Natural killer cell (primary cell): ENCODE measurements around the gene FFAR1. TPM values are rescaled to one million over a fixed set of nuclear protein-coding genes. Genes with fewer than 3 reads are reported as not detected.

Experiments
- ATAC-seq, 3 donors: fragments of 150-1000 bp in 2 of 3; fragments of 200-7000 bp in 1 of 3; cut with Tn5 transposase; 1 replicate in 1 of 3; 2 replicates in 2 of 3; pipeline ENCODE4 v1.10.0; 2021; ENCODE audit warnings: mild to moderate bottlenecking in 2 of 3, moderate library complexity in 2 of 3
- DNase-seq, 2 donors: peaks; one replicate each; pipeline versions ENCODE4 v3.0.0 to v3.0.0-alpha.2; 2013 to 2021; ENCODE audit warnings: mixed read lengths in 1 of 2
- H3K27ac ChIP-seq: one replicate; pipeline ENCODE4 v1.5.1; 2013; ENCODE audit warnings: mild to moderate bottlenecking, low read length
- H3K27me3 ChIP-seq: one replicate; pipeline ENCODE4 v1.6.1; 2013; ENCODE audit warnings: low read length; ENCODE audit not compliant: control insufficient read depth, insufficient read depth
- H3K36me3 ChIP-seq: one replicate; pipeline ENCODE4 v1.6.1; 2013; ENCODE audit warnings: low read length; ENCODE audit not compliant: control insufficient read depth, insufficient read depth
- H3K4me1 ChIP-seq: one replicate; pipeline ENCODE4 v1.6.1; 2013; ENCODE audit warnings: low read length; ENCODE audit not compliant: control insufficient read depth, insufficient read depth
- H3K4me3 ChIP-seq: one replicate; pipeline ENCODE4 v1.5.1; 2013; ENCODE audit warnings: low read length
- H3K9me3 ChIP-seq: one replicate; pipeline ENCODE4 v1.6.1; 2013; ENCODE audit warnings: low read length; ENCODE audit not compliant: control insufficient read depth, insufficient read depth
- H3K27ac Mint-ChIP-seq, 2 donors: one replicate each; pipeline ENCODE4 v1.8.0; 2022; ENCODE audit warnings: mild to moderate bottlenecking in 2 of 2, mixed read lengths in 2 of 2, moderate library complexity in 1 of 2
- H3K27me3 Mint-ChIP-seq, 2 donors: one replicate each; pipeline ENCODE4 v1.8.0; 2022; ENCODE audit warnings: low read depth in 2 of 2, mixed read lengths in 2 of 2
- H3K36me3 Mint-ChIP-seq: one replicate; pipeline ENCODE4 v1.8.0; 2022; ENCODE audit warnings: mixed read lengths
- H3K4me1 Mint-ChIP-seq, 2 donors: one replicate each; pipeline ENCODE4 v1.8.0; 2022; ENCODE audit warnings: mixed read lengths in 2 of 2
- H3K4me3 Mint-ChIP-seq: one replicate; pipeline ENCODE4 v1.8.0; 2022; ENCODE audit warnings: mild to moderate bottlenecking, moderate library complexity, mixed read lengths
- H3K9me3 Mint-ChIP-seq, 2 donors: one replicate each; pipeline ENCODE4 v1.8.0; 2022; ENCODE audit warnings: mixed read lengths in 2 of 2
- WGBS: methylation state at CpG from one replicate; pipeline ENCODE4 v1.1.7; 2013; ENCODE audit warnings: missing lambda C conversion rate; ENCODE audit not compliant: insufficient coverage; 5-methylcytosine and 5-hydroxymethylcytosine counted together
- intact Hi-C: fragments of 100-400 bp; cut with micrococcal nuclease; formaldehyde crosslinking; loops from one replicate; pipeline ENCODE4 v1.14.2; 2022
- total RNA-seq, 4 donors: library from RNA; stranded (reverse); fragments of 120-200 nt in 1 of 4; gene quantifications; one replicate each; pipeline versions ENCODE4 v1.2.3 to v1.2.4, GENCODE V29; 2013 to 2022
- TF ChIP-seq, protein P1 (sequence below): fragments of 200-600 bp; IDR thresholded peaks from one replicate; pipeline ENCODE4 v1.8.0; 2022; ENCODE audit warnings: antibody characterized with exemption

Gene FFAR1
- total RNA-seq, 3 donors from 2014 or later (not counting 1 experiment from before 2014, with no cell fraction given): 0.30 to 0.47 TPM; not detected in 1

DNA sequence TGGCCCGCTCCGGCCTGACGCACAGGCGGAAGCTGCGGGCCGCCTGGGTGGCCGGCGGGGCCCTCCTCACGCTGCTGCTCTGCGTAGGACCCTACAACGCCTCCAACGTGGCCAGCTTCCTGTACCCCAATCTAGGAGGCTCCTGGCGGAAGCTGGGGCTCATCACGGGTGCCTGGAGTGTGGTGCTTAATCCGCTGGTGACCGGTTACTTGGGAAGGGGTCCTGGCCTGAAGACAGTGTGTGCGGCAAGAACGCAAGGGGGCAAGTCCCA is 4.4 kb downstream of the FFAR1 start:
- H3K4me1 Mint-ChIP-seq: peaks cover 12 to 16% of the 10 kb centered on the region in 2 donors
- no peaks in the 10 kb centered on the region for H3K9me3 Mint-ChIP-seq
- H3K27me3 Mint-ChIP-seq: peaks cover 3 to 13% of the 10 kb centered on the region in 2 donors
- Histone ChIP-seq H3K27ac (no peak overlapping the region), H3K4me1 (peaks cover 26% of the 10 kb centered on the region), H3K4me3 (no peak overlapping the region), H3K36me3 (no peaks in the 10 kb centered on the region), H3K27me3 (no peaks in the 10 kb centered on the region), H3K9me3 (no peaks in the 10 kb centered on the region)
- ATAC-seq (no peak), DNase-seq (peak in 1 of 2 donors; percentile 14)
- H3K27ac Mint-ChIP-seq: no peak overlapping the region
- TF ChIP-seq, protein P1, sequence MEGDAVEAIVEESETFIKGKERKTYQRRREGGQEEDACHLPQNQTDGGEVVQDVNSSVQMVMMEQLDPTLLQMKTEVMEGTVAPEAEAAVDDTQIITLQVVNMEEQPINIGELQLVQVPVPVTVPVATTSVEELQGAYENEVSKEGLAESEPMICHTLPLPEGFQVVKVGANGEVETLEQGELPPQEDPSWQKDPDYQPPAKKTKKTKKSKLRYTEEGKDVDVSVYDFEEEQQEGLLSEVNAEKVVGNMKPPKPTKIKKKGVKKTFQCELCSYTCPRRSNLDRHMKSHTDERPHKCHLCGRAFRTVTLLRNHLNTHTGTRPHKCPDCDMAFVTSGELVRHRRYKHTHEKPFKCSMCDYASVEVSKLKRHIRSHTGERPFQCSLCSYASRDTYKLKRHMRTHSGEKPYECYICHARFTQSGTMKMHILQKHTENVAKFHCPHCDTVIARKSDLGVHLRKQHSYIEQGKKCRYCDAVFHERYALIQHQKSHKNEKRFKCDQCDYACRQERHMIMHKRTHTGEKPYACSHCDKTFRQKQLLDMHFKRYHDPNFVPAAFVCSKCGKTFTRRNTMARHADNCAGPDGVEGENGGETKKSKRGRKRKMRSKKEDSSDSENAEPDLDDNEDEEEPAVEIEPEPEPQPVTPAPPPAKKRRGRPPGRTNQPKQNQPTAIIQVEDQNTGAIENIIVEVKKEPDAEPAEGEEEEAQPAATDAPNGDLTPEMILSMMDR: no peak
- 88% methylated on average over 18 of the region's 18 CpGs for WGBS
- no peak overlapping the region for H3K4me3 Mint-ChIP-seq
- intact Hi-C loops: loop anchor here (1.0 to 10.0 kb wide), 3 partner anchors 116 to 243 kb away; no protein-coding TSS in a partner anchor
- H3K36me3 Mint-ChIP-seq: no peaks in the 10 kb centered on the region

DNA sequence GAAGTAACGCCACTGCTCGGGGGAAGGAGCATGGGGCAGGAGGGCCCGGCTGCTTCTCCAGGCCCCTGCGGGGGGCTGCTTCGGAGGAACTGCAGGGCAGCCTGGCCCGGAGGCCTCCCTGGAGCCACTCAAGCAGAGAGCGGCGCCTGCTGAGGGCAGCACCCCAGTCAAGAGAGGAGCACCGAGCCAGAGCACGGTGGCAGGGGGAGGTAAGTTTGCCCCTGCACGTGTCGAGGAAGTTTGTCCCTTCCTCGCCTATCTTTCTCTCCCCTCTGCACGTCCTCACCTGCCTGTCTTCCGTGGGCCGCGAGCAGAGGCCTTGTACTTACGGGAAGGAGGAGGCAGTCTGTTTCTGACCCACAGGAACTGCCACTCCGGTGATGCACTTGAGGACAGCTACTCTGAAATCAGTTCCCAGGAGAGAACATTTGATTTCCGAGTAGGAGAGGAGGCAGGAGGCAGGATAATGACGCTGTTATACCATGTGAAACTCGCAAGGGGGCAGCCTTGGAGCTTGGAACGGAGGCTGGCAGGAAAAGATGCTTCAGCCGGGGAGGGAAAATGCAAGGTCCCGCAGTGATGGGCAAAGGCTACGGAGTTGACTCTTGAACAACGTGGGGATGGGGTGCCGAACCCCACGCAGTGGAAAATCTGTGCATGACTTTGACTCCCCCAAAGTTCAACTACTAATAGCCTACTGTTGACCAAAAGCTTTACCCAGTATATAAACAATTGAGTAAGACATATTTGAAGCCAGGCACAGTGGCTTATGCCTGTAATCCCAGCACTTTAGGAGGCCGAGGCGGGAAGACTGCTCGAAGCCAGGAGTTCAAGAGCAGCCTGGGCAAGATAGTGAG is 5.0 kb downstream of the FFAR1 start:
- no peaks in the 10 kb centered on the region for H3K9me3 Mint-ChIP-seq

DNA sequence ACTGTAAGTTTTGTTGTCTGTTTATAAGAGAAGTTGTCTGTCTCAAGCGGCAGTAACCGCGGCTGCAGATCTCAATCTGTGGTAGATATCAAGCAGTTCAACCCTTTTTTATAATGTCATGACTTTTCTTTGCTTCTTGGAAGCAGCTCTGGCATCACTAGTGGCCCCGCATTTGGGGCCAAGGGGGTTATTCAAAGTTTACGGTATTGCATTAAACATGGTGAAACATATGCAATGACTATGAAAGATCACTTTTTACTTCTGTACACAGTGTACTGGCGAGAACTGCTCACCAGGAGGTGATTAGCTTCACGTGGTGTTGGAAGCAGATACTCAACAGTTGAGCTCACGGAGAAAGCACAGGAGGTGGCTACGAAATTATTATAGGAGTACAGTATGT is 5.9 kb downstream of the FFAR1 start:
- Histone ChIP-seq H3K9me3 (no peaks in the 10 kb centered on the region), H3K4me3 (no peak overlapping the region), H3K27ac (no peak overlapping the region), H3K4me1 (peaks cover 16% of the 10 kb centered on the region), H3K36me3 (no peaks in the 10 kb centered on the region), H3K27me3 (no peaks in the 10 kb centered on the region)
- WGBS: 88% methylated on average over 7 of the region's 9 CpGs
- H3K36me3 Mint-ChIP-seq: no peaks in the 10 kb centered on the region
- intact Hi-C loops: loop anchor here (10.0 kb wide), 1 partner anchor 241 kb away; no protein-coding TSS in a partner anchor
- H3K4me3 Mint-ChIP-seq: no peak overlapping the region
- ATAC-seq: peak in 1 of 3 donors; percentile 66
- peaks cover 8 to 14% of the 10 kb centered on the region in 2 donors for H3K27me3 Mint-ChIP-seq
- H3K27ac Mint-ChIP-seq: no peak overlapping the region
- TF ChIP-seq, protein P1: no peak
- DNase-seq: no peak
- peaks cover 6 to 17% of the 10 kb centered on the region in 2 donors for H3K4me1 Mint-ChIP-seq
- no peaks in the 10 kb centered on the region for H3K9me3 Mint-ChIP-seq

More for the DNA sequence above, 5.0 kb downstream of the FFAR1 start:
- Histone ChIP-seq H3K27me3 (no peaks in the 10 kb centered on the region), H3K36me3 (no peaks in the 10 kb centered on the region), H3K9me3 (no peaks in the 10 kb centered on the region), H3K4me1 (peaks cover 20% of the 10 kb centered on the region), H3K4me3 (no peak overlapping the region), H3K27ac (no peak overlapping the region)
- ATAC-seq: peak; percentile 74 to 84 (median 77)
- intact Hi-C loops: loop anchor here (1.0 to 10.0 kb wide), 3 partner anchors 116 to 242 kb away; no protein-coding TSS in a partner anchor
- WGBS: 41% methylated on average over 30 of the region's 32 CpGs
- TF ChIP-seq, protein P1: peak; percentile 89
- peaks cover 7 to 9% of the 10 kb centered on the region in 2 donors for H3K27me3 Mint-ChIP-seq
- H3K4me1 Mint-ChIP-seq: peaks cover 10% of the 10 kb centered on the region in 2 donors
- H3K4me3 Mint-ChIP-seq: no peak overlapping the region
- no peaks in the 10 kb centered on the region for H3K36me3 Mint-ChIP-seq
- H3K27ac Mint-ChIP-seq: peak overlapping the region in 1 of 2 donors; percentile 59
- peak; percentile 58 to 89 for DNase-seq
